ENCODE data around the gene SELPLG. TPM values are rescaled to one million over a fixed set of nuclear protein-coding genes. Genes with fewer than 3 reads are reported as not detected.

Gene SELPLG
- total RNA-seq, 2 donors from 2014 or later: 2.6 to 5.3 TPM

GRCh38 chr12:108638997-108639822, 5.5 kb upstream of the SELPLG start:
- TF ChIP-seq POLR2A (IDR thresholded peaks at IDR 0.05) (no peak), POLR2AphosphoS5 (IDR thresholded peaks at IDR 0.05) (no peak)
- TF ChIP-seq, protein P1, sequence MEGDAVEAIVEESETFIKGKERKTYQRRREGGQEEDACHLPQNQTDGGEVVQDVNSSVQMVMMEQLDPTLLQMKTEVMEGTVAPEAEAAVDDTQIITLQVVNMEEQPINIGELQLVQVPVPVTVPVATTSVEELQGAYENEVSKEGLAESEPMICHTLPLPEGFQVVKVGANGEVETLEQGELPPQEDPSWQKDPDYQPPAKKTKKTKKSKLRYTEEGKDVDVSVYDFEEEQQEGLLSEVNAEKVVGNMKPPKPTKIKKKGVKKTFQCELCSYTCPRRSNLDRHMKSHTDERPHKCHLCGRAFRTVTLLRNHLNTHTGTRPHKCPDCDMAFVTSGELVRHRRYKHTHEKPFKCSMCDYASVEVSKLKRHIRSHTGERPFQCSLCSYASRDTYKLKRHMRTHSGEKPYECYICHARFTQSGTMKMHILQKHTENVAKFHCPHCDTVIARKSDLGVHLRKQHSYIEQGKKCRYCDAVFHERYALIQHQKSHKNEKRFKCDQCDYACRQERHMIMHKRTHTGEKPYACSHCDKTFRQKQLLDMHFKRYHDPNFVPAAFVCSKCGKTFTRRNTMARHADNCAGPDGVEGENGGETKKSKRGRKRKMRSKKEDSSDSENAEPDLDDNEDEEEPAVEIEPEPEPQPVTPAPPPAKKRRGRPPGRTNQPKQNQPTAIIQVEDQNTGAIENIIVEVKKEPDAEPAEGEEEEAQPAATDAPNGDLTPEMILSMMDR (IDR thresholded peaks at IDR 0.05): no peak
- H3K36me3 ChIP-seq: no peaks in the 10 kb centered on the region
- H3K4me3 ChIP-seq: no peak overlapping the region
- no peaks in the 10 kb centered on the region for H3K27me3 ChIP-seq (replicated peaks; ENCODE audit: insufficient read depth)
- intact Hi-C loops (cut with DNase I): no loop called here
- 89% methylated on average over 11 of the region's 11 CpGs for whole genome bisulfite sequencing
- H3K27ac ChIP-seq: no peak overlapping the region
- no peak for DNase-seq (ENCODE audit: low spot score)
- no peaks in the 10 kb centered on the region for H3K9me3 ChIP-seq
- H3K4me1 ChIP-seq (replicated peaks): no peaks in the 10 kb centered on the region

GRCh38 chr12:108638141-108638827, 4.6 kb upstream of the SELPLG start:
- Histone ChIP-seq H3K4me1 (replicated peaks) (no peaks in the 10 kb centered on the region), H3K27ac (no peak overlapping the region), H3K4me3 (no peak overlapping the region), H3K36me3 (no peaks in the 10 kb centered on the region), H3K27me3 (replicated peaks; ENCODE audit: insufficient read depth) (no peaks in the 10 kb centered on the region), H3K9me3 (no peaks in the 10 kb centered on the region)
- no peak for TF ChIP-seq POLR2AphosphoS5 (IDR thresholded peaks at IDR 0.05)
- TF ChIP-seq, protein P1 (IDR thresholded peaks at IDR 0.05): no peak
- no peak for TF ChIP-seq POLR2A (IDR thresholded peaks at IDR 0.05)
- 16% methylated on average over 18 of the region's 18 CpGs for WGBS
- intact Hi-C loops (cut with DNase I): no loop called here
- DNase-seq (ENCODE audit: low spot score): no peak

GRCh38 chr12:108637222-108637971, 3.7 kb upstream of the SELPLG start:
- TF ChIP-seq POLR2A (IDR thresholded peaks at IDR 0.05) (no peak), POLR2AphosphoS5 (IDR thresholded peaks at IDR 0.05) (no peak)
- TF ChIP-seq, protein P1 (IDR thresholded peaks at IDR 0.05): no peak
- WGBS: 55% methylated on average over 7 of the region's 7 CpGs
- no peaks in the 10 kb centered on the region for H3K4me1 ChIP-seq (replicated peaks)
- no peaks in the 10 kb centered on the region for H3K27me3 ChIP-seq (replicated peaks; ENCODE audit: insufficient read depth)
- no peak overlapping the region for H3K27ac ChIP-seq
- DNase-seq (ENCODE audit: low spot score): no peak
- intact Hi-C loops (cut with DNase I): no loop called here
- no peaks in the 10 kb centered on the region for H3K36me3 ChIP-seq
- H3K9me3 ChIP-seq: no peaks in the 10 kb centered on the region
- no peak overlapping the region for H3K4me3 ChIP-seq

DNA sequence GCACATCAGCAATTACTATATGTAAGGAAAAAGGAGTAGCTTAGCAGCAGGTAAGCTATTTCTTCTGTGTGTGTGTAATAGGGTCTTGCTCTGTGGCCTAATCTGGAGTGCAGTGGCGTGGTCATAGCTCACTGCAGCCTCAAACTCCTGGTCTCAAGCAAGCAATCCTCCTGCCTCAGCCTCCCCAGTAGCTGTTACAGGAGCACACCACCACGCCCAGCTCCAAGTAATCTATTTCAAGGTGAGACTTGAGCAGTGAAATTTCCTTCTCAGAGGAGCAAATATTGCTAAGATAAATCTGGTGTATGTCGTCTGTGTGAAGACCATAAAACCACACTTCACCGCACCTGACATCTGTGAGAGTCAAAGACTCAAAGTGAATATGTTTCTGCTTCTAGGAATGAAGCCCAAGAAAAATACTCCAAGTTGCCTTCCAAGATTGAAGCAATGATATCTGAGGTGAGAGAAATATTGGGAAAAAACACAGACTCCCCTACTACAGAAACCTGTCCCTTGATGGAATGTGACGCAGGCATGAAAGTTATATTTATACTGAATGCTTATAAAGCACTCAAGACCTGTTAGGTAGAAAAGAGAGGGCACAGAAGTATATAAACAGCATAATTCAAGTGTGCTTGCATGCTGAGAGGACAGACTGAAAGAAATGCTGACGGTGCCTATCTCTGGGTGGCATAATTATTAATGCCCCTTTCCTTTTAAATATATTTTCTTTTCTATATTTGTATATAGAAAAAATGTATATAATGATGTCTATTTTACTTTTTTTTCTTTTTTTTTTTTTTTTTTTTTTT, 2.5 kb upstream of the SELPLG start:
- Histone ChIP-seq H3K4me1 (replicated peaks) (no peaks in the 10 kb centered on the region), H3K27ac (no peak overlapping the region), H3K27me3 (replicated peaks; ENCODE audit: insufficient read depth) (no peaks in the 10 kb centered on the region), H3K4me3 (no peak overlapping the region), H3K9me3 (no peaks in the 10 kb centered on the region), H3K36me3 (no peaks in the 10 kb centered on the region)
- no peak for DNase-seq (ENCODE audit: low spot score)
- TF ChIP-seq POLR2AphosphoS5 (IDR thresholded peaks at IDR 0.05) (no peak), POLR2A (IDR thresholded peaks at IDR 0.05) (no peak)
- TF ChIP-seq, protein P1 (IDR thresholded peaks at IDR 0.05): no peak
- WGBS: 74% methylated on average over 6 of the region's 6 CpGs
- intact Hi-C loops (cut with DNase I): no loop called here

All from prostate gland (tissue), 2 donors.